ENCODE results near the gene CARD10. TPM values are rescaled to one million over a fixed set of nuclear protein-coding genes. Genes with fewer than 3 reads are reported as not detected.

CARD10 gene
- polyA plus RNA-seq, 1 donor, result 36.0 TPM

DNA sequence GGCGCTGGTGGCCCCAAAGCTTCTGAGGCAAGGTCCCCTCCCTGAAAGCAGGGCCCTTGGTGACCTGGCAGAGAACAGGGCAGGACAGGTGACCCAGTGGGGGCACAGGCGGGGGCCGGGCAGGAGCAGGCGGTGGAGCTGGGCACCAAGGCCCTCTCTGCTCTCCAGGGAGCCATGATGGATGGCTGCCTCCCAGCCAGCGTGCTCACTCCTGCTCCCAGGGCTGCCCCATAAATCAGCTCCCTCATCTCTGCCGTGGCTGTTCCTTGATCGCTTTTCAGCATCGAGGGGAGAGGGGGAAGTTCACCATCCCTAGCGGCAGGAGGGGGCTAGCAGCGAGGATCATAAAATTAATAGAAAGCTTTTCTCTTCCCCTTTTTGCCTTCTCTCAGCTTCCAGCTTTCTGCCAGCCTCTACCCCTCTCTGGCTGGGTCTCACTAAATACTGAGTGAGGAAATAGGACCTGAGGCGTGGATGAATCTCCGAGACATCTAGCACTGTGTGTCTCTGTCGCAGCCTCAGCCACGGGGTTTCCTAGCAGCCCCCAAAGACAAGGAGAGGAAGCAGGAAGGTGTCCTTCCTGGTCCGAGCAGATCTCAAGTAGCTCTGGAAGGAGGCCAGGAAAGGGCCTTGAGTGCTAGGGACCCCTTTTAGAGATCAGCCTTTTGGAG lies 69.7 kb downstream of the CARD10 start:
- Histone ChIP-seq H3K4me1 (ENCODE audit: control insufficient read depth, insufficient read depth, low read length) (peaks cover under 1% of the 10 kb centered on the region), H3K36me3 (ENCODE audit: control insufficient read depth, insufficient read depth, low read length) (no peaks in the 10 kb centered on the region), H3K9me3 (ENCODE audit: control insufficient read depth, low read depth, low read length) (no peaks in the 10 kb centered on the region), H3K27ac (ENCODE audit: low read length) (no peak overlapping the region), H3K4me3 (ENCODE audit: low read length) (no peak overlapping the region), H3K27me3 (ENCODE audit: control insufficient read depth, insufficient read depth, low read length) (no peaks in the 10 kb centered on the region)
- DNase-seq, result no peak
- WGBS (ENCODE audit: insufficient coverage, low lambda C conversion rate), result no CpG with 5 or more reads among the region's 15 CpGs

DNA sequence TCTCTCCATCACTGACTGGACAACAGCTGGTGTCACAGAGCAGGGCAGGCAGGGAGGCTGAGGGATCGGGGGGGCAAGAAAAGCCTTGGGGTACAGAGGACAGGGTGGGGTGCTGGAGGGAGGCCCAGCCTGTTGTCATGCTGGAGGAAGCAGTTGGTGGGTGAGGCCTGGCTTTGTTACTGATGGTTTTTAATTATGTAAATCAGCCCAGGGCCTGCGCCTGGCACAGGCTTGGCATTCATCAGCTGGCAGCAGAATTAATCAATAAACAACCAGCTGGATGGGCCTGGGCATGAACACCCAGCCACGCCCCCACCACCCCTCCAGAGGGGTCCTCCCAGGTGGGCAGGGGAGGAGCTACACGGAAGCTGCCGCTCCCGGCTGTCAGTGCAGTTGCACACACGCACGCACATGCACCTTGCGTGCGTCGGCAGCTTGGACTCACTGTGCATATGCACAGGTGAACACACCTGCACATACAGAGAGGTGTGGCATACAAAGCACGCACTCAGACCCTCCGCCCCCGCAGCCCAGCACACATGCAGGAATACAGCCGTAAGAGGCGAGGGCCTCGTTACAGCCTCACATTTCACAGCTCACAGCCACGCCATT lies 70.6 kb downstream of the CARD10 start:
- Histone ChIP-seq H3K4me1 (ENCODE audit: control insufficient read depth, insufficient read depth, low read length) (no peaks in the 10 kb centered on the region), H3K36me3 (ENCODE audit: control insufficient read depth, insufficient read depth, low read length) (no peaks in the 10 kb centered on the region), H3K27ac (ENCODE audit: low read length) (no peak overlapping the region), H3K4me3 (ENCODE audit: low read length) (no peak overlapping the region), H3K9me3 (ENCODE audit: control insufficient read depth, low read depth, low read length) (no peaks in the 10 kb centered on the region), H3K27me3 (ENCODE audit: control insufficient read depth, insufficient read depth, low read length) (no peaks in the 10 kb centered on the region)
- DNase-seq, result no peak
- whole genome bisulfite sequencing (ENCODE audit: insufficient coverage, low lambda C conversion rate), result no CpG with 5 or more reads among the region's 18 CpGs

DNA sequence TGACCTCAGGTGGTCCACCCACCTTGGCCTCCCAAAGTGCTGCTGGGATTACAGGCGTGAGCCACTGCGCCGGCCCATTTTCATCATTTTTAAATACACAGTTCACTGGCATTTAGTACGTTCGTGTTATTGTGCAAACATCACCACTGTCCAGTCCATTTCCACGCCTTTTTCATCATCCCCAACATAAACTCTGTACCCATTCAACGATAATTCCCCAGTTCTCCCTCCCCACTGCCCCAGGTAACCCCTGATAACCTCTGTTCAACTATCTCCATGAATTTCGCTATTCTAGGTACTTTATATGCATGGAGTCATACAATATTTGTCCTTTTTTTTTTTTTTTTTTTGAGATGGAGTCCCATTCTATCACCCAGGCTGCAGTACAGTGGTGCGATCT lies 73.7 kb downstream of the CARD10 start:
- H3K27me3 ChIP-seq (ENCODE audit: control insufficient read depth, insufficient read depth, low read length), result no peaks in the 10 kb centered on the region
- no peaks in the 10 kb centered on the region for H3K9me3 ChIP-seq (ENCODE audit: control insufficient read depth, low read depth, low read length)
- H3K4me1 ChIP-seq (ENCODE audit: control insufficient read depth, insufficient read depth, low read length), result no peaks in the 10 kb centered on the region
- H3K4me3 ChIP-seq (ENCODE audit: low read length), result no peak overlapping the region
- H3K36me3 ChIP-seq (ENCODE audit: control insufficient read depth, insufficient read depth, low read length), result no peaks in the 10 kb centered on the region
- WGBS (ENCODE audit: insufficient coverage, low lambda C conversion rate), result 83% methylated on average over 5 of the region's 9 CpGs
- H3K27ac ChIP-seq (ENCODE audit: low read length), result no peak overlapping the region
- DNase-seq, result no peak

DNA sequence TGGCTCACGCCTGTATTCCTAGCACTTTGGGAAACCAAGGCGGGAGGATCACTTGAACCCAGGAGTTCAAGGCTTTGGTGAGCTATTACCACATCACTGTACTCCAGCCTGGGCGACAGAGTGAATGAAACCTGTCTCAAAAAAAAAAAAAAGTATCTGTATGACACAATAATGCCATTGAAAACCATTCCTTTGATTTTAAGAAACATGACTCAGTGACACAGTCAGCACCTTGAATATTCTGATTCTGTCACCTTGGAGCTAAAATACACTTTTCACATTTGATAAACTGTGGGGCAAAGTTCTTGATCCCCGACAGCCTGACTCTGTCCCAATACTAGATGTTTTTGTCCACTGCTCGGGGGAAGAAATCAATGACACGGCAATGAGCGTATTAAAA lies 75.2 kb downstream of the CARD10 start:
- Histone ChIP-seq H3K36me3 (ENCODE audit: control insufficient read depth, insufficient read depth, low read length) (no peaks in the 10 kb centered on the region), H3K27ac (ENCODE audit: low read length) (no peak overlapping the region), H3K4me3 (ENCODE audit: low read length) (no peak overlapping the region), H3K27me3 (ENCODE audit: control insufficient read depth, insufficient read depth, low read length) (no peaks in the 10 kb centered on the region), H3K4me1 (ENCODE audit: control insufficient read depth, insufficient read depth, low read length) (no peaks in the 10 kb centered on the region), H3K9me3 (ENCODE audit: control insufficient read depth, low read depth, low read length) (no peaks in the 10 kb centered on the region)
- no peak for DNase-seq
- no CpG with 5 or more reads among the region's 7 CpGs for WGBS (ENCODE audit: insufficient coverage, low lambda C conversion rate)

DNA sequence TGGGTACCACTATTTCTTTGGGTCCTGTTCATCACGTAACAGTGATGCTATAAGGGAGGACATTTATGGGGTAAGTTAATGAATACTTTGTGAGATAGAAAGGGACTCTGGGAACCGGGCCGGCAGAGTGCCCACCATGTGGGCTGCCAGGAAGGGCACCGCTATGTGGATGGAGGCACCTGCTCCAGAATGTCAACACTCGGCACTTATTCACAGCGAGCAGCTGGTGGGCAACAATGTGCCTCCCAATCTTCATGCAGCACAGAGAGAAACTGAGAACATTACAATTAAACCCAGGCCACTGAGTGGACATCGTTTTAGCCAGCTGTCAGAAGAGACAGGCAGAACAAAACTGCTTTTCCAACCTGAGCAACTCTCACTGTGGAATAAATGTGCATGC lies 76.1 kb downstream of the CARD10 start:
- WGBS (ENCODE audit: insufficient coverage, low lambda C conversion rate), result no CpG with 5 or more reads among the region's 7 CpGs
- H3K27me3 ChIP-seq (ENCODE audit: control insufficient read depth, insufficient read depth, low read length), result no peaks in the 10 kb centered on the region
- no peak for DNase-seq
- H3K4me3 ChIP-seq (ENCODE audit: low read length), result no peak overlapping the region
- no peaks in the 10 kb centered on the region for H3K4me1 ChIP-seq (ENCODE audit: control insufficient read depth, insufficient read depth, low read length)
- no peak overlapping the region for H3K27ac ChIP-seq (ENCODE audit: low read length)
- no peaks in the 10 kb centered on the region for H3K9me3 ChIP-seq (ENCODE audit: control insufficient read depth, low read depth, low read length)
- H3K36me3 ChIP-seq (ENCODE audit: control insufficient read depth, insufficient read depth, low read length), result no peaks in the 10 kb centered on the region

DNA sequence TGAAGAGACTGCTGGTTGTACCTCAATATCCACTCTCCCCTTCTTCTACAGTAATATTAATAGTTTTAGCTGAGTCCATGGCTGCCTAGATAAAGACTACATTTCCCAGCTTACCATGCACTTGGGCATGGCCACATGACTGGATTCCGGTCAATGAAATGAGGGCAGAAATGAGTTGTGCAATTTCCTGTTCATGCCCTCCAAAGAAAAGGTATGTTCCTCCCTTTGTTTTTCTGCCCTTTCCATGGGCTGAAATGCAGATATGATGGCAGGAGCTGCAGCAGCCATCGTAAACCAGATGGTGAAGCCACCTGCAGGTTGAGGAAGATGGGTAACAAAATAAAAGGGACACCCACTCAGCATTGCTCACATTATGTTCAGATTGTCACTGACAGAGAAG lies 76.7 kb downstream of the CARD10 start:
- H3K27ac ChIP-seq (ENCODE audit: low read length), result no peak overlapping the region
- no peaks in the 10 kb centered on the region for H3K27me3 ChIP-seq (ENCODE audit: control insufficient read depth, insufficient read depth, low read length)
- no peaks in the 10 kb centered on the region for H3K9me3 ChIP-seq (ENCODE audit: control insufficient read depth, low read depth, low read length)
- no peak overlapping the region for H3K4me3 ChIP-seq (ENCODE audit: low read length)
- no peaks in the 10 kb centered on the region for H3K36me3 ChIP-seq (ENCODE audit: control insufficient read depth, insufficient read depth, low read length)
- no peaks in the 10 kb centered on the region for H3K4me1 ChIP-seq (ENCODE audit: control insufficient read depth, insufficient read depth, low read length)
- WGBS (ENCODE audit: insufficient coverage, low lambda C conversion rate), result no CpG with 5 or more reads among the region's 2 CpGs
- DNase-seq, result no peak

DNA sequence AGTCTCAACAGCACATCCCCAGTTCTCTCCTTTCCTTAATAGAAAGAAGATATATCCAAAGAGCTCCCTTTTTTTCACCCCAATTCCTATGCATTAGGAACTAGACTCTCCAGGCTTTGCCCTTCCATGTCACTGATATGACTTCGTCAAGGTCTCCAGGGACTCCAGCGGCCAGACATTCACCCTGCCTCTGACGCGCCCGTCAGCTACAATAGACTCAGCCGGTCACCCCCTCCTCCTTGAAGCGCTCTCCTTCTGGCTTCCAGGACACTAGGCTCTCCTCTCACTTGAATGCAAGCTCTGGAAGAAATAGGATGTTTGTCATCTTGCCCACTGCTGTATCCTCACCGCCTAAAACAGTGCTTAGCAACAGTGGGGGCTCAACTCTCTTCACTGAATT lies 77.1 kb downstream of the CARD10 start:
- no CpG with 5 or more reads among the region's 8 CpGs for WGBS (ENCODE audit: insufficient coverage, low lambda C conversion rate)

DNA sequence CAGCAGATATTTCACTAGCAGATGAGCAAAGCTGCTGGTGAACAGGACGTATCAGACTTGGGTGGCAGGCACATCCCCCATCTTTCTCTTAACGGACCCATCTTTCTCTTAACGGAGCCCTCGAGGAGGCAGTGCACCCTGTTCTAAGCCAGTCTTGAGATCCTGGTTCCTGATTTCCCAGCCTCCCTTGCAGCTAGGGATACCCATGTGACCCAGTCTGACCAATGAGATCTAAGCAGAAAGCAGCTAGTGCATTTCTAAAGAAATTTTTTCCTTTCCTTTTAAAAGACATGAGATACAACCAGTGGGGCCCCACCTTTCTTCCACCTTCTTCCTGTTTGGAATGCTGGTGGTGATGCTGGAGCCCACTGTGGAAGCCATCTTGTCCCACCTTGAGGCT lies 78.3 kb downstream of the CARD10 start:
- WGBS (ENCODE audit: insufficient coverage, low lambda C conversion rate), result 100% methylated on average over 1 of the region's 4 CpGs
- H3K4me1 ChIP-seq (ENCODE audit: control insufficient read depth, insufficient read depth, low read length), result no peaks in the 10 kb centered on the region
- no peaks in the 10 kb centered on the region for H3K9me3 ChIP-seq (ENCODE audit: control insufficient read depth, low read depth, low read length)
- H3K27me3 ChIP-seq (ENCODE audit: control insufficient read depth, insufficient read depth, low read length), result no peaks in the 10 kb centered on the region
- no peak for DNase-seq
- H3K27ac ChIP-seq (ENCODE audit: low read length), result no peak overlapping the region
- H3K4me3 ChIP-seq (ENCODE audit: low read length), result no peak overlapping the region
- no peaks in the 10 kb centered on the region for H3K36me3 ChIP-seq (ENCODE audit: control insufficient read depth, insufficient read depth, low read length)

More for the DNA sequence above, 77.1 kb downstream of the CARD10 start:
- no peak overlapping the region for H3K27ac ChIP-seq (ENCODE audit: low read length)
- DNase-seq, result no peak
- no peaks in the 10 kb centered on the region for H3K27me3 ChIP-seq (ENCODE audit: control insufficient read depth, insufficient read depth, low read length)
- no peak overlapping the region for H3K4me3 ChIP-seq (ENCODE audit: low read length)
- H3K36me3 ChIP-seq (ENCODE audit: control insufficient read depth, insufficient read depth, low read length), result no peaks in the 10 kb centered on the region
- no peaks in the 10 kb centered on the region for H3K9me3 ChIP-seq (ENCODE audit: control insufficient read depth, low read depth, low read length)
- no peaks in the 10 kb centered on the region for H3K4me1 ChIP-seq (ENCODE audit: control insufficient read depth, insufficient read depth, low read length)

Other genes starting within 250 kb of the CARD10 start
- gene CYTH4, start 236.9 kb downstream of the CARD10 start, polyA plus RNA-seq, result 4.3 TPM
- gene ELFN2, start 91.9 kb downstream of the CARD10 start, polyA plus RNA-seq, result 0.27 TPM
- 9.1 TPM for gene MFNG, start 33.0 kb downstream of the CARD10 start, polyA plus RNA-seq
- gene CDC42EP1, start 41.1 kb upstream of the CARD10 start, polyA plus RNA-seq, result 50.3 TPM
- 308 TPM for gene LGALS2, start 60.7 kb upstream of the CARD10 start, polyA plus RNA-seq
- 49.7 TPM for gene GGA1, start 89.4 kb upstream of the CARD10 start, polyA plus RNA-seq
- 59.4 TPM for gene SH3BP1, start 120.3 kb upstream of the CARD10 start, polyA plus RNA-seq
- gene PDXP, start 139.3 kb upstream of the CARD10 start, polyA plus RNA-seq, result 24.7 TPM
- gene LGALS1, start 156.2 kb upstream of the CARD10 start, polyA plus RNA-seq, result 644 TPM
- 18.1 TPM for gene NOL12, start 166.9 kb upstream of the CARD10 start, polyA plus RNA-seq
- gene TRIOBP, start 177.6 kb upstream of the CARD10 start, polyA plus RNA-seq, result 43.5 TPM